GM12873 (cell line): Measurements from ENCODE around the gene KCNE2.

Source experiments
- CTCF ChIP-seq: IDR thresholded peaks from 2 replicates; pipeline ENCODE4 v1.5.1; 2012; ENCODE audit warnings: low read depth, mild to moderate bottlenecking, moderate library complexity, low read length, control low read depth; ENCODE audit not compliant: insufficient read depth; ENCODE audit errors: missing control alignments

Gene KCNE2

GRCh38 chr21:34353182-34353581 is 10.6 kb upstream of the KCNE2 start:
- no peak for TF ChIP-seq CTCF

GRCh38 chr21:34354836-34355235 is 9.0 kb upstream of the KCNE2 start:
- TF ChIP-seq CTCF = no peak

- TF ChIP-seq CTCF = no peak
Observed at GRCh38 chr21:34355570-34355969, 8.2 kb upstream of the KCNE2 start.

GRCh38 chr21:34357889-34358288 is 5.9 kb upstream of the KCNE2 start:
- no peak for TF ChIP-seq CTCF

GRCh38 chr21:34358866-34359265 is 4.9 kb upstream of the KCNE2 start:
- TF ChIP-seq CTCF = no peak

GRCh38 chr21:34360488-34361241 is 3.1 kb upstream of the KCNE2 start:
- TF ChIP-seq CTCF = peak; percentile 21

- no peak for TF ChIP-seq CTCF
Observed at GRCh38 chr21:34362136-34362444, 1.7 kb upstream of the KCNE2 start.
